8988T (cell line): ENCODE data around the gene PPT2.

Source experiments
- DNase-seq: peaks from one replicate; pipeline ENCODE4 v3.0.0; 2011

The PPT2 gene

DNA sequence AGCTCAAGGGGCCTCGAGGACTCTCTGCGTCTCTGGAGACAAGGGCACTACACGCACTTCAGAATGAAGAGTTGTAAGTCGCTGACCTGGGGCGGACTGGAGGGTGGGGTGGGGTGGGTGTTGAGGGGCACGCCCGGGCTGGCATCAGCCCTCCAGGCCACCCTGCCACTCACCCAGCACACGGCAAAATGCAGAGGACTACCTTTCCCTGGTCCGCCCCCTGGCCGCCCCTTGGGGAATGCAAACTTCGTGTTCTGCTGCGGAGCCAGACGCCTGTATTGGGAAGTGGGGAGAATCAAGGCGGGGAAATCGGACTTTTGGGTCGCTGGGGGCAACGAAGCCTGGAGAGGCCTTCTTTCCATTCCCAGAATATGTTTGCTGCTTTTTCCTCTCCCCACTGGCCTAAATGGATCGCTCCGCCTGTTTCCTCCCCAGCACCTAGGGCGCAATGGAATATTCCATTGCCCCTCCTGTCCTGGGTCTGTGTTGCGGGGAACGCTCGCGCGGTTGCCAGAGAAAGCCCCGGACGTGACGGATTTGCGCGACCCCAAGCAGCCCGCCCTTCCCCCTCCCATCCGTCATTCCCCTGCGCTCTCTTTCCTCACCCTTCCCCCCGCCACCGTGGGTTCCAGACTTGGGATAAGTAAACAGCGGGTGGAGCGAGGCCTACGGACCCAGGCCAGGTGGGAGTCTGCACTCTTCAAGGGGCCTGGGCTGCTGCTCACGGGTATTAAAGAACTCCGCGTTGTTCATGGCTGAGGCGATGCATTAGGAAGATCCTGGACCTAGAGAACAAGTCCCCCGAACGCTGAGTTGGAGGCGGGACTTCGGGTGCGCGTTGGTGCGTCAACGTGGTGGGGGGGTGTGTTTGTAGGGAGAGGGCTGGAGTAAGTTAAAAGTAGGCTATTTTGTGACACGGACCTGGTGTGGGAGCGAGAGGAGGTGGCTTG lies at the start of gene PPT2:
PPT2 (plus strand) TSS at position 578 of the 950 bp plus-strand sequence. CDS start 454 bp downstream, outside the sequence.
- peak; percentile 89 for DNase-seq

DNA sequence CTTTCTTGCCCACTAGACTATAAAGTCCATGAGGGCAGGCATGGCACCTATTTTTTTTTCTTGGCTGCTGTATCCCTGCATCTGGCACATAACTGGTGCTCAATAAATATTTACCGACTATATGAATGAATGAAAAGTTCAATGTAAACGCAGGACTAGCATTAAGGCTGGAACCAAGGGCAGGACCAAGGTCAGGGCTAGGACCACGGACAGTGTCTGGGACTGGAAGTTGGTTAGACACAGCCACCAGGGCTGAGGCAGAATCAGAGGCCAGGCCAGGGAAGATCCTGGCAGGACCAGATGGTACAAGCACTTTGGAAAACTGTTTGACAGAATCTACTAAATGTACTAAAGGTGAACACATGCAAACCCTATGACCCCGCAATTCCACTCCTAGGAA lies 48.5 kb upstream of the PPT2 start:
- DNase-seq: no peak

DNA sequence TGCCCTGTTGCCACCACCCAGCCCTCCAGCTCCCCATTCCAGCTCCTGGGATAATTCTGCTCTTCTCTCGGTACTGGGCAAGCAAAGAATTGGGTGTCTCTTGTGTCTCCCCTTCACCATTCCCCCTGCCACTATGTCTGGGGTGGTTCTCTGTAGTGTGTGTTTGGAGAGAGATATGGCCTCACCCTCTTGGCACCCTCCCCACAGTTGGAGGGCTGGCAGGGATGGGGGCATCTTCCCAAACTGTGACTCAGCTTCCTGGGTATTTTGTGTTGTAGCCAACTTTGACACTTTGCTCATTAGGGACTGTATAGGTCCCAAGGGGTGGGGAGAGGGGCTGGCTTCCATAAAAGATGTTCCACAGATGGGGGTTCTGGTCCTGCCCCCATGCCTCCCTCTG lies 46.5 kb upstream of the PPT2 start:
- DNase-seq: no peak

GRCh38 chr6:32108094-32108627 lies 45.8 kb upstream of the PPT2 start:
- DNase-seq: no peak

DNA sequence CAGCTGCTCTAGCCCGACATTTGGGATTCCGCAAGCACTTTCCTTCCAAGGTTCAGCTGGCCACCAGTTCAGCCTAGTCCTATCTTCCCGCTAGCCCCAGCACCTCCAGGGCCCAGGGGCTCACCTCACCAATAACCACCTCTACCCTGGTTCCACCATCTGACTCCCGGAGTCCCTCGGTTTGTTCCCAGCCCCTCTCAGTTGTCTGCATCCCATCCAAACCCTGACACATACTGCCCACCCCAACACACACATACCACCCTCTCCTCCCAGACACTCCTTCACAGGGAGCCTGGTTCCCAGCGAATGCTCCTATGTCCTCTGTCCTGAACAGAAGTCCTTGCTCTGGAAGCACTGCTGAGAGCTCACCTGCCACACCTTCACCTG lies 45.2 kb upstream of the PPT2 start:
- DNase-seq: no peak

DNA sequence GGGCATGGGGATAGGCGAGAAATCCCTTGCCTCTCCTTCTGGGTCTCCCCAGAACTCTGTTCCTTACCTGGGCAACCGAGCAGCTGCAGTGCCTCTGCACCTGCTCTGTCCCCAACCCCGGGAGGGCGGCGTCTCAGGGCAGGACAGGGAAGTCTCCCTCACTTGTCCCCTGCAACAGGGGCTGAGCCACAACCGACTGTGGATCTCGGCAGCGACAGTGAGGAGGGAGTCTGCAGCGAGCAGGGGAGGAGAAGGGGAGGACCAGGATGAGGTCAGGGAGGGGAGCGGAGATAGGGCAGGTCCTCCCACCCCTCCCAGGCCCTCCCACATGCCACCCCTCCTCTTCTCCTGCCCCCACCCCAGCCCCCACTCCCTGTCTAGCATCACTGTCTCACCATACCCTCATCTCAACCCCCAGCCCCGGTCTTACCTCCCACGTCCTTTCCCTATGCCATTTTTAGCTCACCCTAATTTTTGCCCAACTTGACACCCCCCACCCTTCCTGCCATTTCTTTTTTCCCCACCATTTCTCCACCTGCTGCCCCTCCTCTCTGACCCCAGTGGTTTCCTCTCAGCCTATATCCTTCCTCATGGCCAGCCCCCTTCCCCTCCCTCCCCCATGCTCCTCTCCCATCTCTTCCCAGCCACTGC lies 44.7 kb upstream of the PPT2 start, which contains the start of gene TNXB:
TNXB (minus strand) TSS at position 225 of the 651 bp plus-strand sequence. CDS start 11,140 bp downstream, outside the sequence.
- no peak for DNase-seq

GRCh38 chr6:32109765-32110160 lies 44.2 kb upstream of the PPT2 start:
- DNase-seq: no peak

- no peak for DNase-seq
These were observed 43.3 kb upstream of the PPT2 start for GRCh38 chr6:32110632-32111031.

- DNase-seq: no peak
These were observed 42.4 kb upstream of the PPT2 start for GRCh38 chr6:32111424-32112066.

DNA sequence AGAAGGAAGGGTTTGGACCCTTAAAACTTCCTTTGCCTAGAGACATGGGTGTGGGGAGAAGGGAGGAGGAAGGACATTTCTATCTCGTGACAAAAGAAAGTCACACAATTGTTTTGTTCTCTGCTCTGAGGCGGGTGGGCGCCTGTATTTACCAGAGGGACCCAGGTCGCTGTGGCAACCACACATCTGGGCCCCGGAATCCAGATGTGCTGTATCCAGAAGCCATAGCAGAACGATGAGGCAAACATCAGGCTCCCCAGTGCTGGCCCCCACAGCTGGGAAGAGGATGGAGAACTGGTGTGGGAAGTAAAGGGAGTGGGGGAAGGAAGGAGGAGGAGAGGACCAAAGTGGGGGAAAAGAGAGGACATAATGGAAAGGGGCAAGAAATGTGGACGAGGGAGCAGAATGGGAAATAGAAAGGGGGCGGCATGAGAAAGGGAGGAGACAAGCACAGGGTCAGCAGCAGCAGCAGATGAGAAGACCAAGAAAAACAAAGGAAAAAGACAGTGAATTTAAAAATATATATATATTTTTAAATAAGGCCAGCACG lies 41.4 kb upstream of the PPT2 start:
- DNase-seq: no peak

- no peak for DNase-seq
These were observed 40.3 kb upstream of the PPT2 start for GRCh38 chr6:32113386-32114352.

DNA sequence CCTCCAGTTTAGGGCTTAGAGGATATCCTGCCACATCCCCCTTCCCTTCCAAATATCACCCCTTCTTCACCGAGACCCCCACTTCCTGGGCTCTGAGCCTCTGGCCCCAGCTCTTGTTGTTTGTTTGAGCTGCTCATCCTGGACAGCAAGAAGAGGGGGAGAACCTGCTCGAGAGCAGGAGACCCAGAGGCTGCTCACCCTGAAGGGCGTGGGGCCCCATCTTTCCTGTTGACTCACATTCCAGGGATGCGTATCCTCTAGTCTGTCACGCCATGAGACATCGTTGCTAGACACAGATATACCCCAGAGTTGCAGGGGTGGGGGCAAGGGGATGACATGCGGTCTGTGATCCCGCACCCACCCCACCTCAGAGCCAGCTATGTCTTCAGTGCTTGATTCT lies 39.1 kb upstream of the PPT2 start:
- no peak for DNase-seq

DNA sequence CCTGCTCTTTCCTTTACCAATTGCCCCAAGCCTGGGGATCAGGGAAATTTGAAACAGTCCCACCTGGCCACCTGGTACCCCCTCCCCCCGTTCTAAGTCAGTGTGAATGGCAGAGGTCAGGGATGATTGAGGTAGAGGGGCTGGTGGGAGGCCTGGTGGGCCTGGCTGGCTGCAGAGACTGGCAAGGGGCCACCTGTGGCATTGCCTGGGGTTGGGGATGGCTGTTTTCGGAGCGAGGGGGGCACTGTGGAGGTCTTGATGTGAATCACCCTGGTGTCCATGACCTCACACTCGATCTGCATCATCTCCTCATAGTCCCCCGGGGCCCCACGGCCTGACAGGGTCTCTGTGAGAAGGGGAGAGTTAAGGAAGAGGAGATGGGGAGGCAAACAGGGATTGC lies 38.3 kb upstream of the PPT2 start:
- no peak for DNase-seq

DNA sequence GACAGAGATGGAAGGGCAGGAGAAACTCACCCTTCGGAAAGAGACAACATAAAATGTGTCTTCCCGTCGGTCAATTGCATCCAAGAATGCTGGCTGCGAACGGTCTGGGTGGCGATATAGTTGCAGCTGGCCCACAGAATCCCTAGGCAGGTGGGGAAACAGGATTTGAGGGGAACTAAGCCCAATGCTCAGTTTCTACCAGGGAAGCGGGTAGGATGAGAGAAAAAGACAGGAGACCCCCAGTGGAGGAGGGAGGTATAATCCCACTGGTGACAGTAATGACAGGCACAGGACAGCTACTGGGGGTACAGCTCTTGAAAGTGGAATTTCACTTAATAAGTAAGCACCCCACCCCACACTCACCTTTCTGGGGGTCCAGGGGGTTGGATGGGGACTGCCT lies 37.3 kb upstream of the PPT2 start:
- no peak for DNase-seq

DNA sequence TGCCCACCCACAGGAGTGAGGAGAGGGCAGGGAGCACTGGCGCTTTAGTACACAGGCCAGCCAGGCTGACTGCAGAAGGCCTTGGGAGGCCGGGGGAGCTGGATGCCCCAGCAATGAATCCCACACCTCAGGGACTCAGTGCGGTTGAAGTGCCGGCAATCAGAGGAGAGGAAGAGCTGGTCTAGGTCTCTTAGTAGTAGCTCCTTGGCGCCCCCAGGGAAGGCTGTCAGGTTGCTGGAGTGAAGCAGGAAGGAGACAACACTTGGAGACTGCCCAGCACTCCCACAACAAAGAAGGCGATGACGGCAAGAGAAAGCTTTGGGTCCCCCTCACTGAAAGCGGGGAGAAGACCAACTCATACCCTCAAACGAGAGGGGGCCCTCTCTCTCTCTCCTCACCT lies 36.5 kb upstream of the PPT2 start:
- DNase-seq: no peak

- DNase-seq: peak; percentile 77
These were observed 34.9 kb upstream of the PPT2 start for GRCh38 chr6:32118782-32119628.

- DNase-seq: no peak
These were observed 33.3 kb upstream of the PPT2 start for GRCh38 chr6:32120573-32121059.

DNA sequence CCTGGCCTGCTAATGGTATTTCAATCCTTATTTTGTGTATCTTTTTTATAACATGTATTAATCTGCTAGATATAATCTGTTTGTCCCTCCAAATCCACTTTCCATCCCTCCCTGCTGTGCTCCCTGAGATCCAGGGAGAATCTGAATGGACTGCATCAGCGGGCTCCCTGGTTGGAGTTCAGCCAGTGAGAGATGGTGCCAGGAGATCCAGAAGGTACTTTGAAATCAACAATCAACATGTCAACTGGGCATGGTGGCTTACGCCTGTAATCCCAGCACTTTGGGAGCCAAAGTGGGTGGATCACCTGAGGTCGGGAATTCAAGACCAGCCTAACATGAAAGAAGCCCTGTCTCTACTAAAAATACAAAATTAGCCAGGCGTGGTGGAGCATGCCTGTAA lies 30.3 kb upstream of the PPT2 start:
- no peak for DNase-seq

DNA sequence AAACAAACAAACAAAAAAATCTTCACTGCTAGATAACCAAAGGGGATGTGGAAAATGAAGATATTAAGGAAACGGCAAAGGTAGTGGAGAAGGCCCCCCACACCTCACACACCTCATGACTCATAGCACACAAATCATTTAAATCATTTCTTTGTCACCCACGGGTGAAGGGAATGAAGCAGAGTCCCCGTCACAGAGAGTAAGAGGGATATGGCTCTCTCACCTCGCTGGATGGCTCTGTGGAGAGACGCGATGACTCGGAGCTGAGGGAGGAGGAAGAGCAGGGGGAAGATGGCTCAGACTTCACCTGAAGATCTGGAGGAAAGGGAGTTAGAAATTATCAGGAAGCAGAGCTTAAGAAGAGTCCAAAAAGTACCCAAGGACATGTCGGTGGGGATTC lies 27.1 kb upstream of the PPT2 start:
- DNase-seq: no peak

GRCh38 chr6:32127409-32127716 lies 26.6 kb upstream of the PPT2 start:
- no peak for DNase-seq
